ENCODE measurements around the gene FADS1. TPM values are rescaled to one million over a fixed set of nuclear protein-coding genes. Genes with fewer than 3 reads are reported as not detected.
A peak's percentile ranks its signal among the peaks of the same experiment; 100 is the strongest.

FADS1 gene
- total and polyA plus RNA-seq, 2 of the 13 experiments (the other 11 are each of a cell fraction or from before 2014, with no cell fraction given), result 91.8 to 108 TPM

- TF ChIP-seq ZNF670 (CRISPR knock-in tag; IDR thresholded peaks at IDR 0.05; ENCODE audit: borderline replicate concordance) (no peak), ZSCAN25 (CRISPR knock-in tag; IDR thresholded peaks at IDR 0.05) (no peak; the same call in 1 of the 2 replicates), ZNF770 (CRISPR knock-in tag; IDR thresholded peaks at IDR 0.05) (peak; percentile 29; the same call in 1 of the 2 replicates), DDIT3 (CRISPR knock-in tag; IDR thresholded peaks at IDR 0.05) (no peak), ZBTB40 (IDR thresholded peaks at IDR 0.05) (no peak), ZBTB40 (CRISPR knock-in tag; IDR thresholded peaks at IDR 0.05) (peak; percentile 58), ZNF772 (CRISPR knock-in tag; IDR thresholded peaks at IDR 0.05) (peak; percentile 68), GLI4 (CRISPR knock-in tag; IDR thresholded peaks at IDR 0.05; ENCODE audit: borderline replicate concordance) (no peak), ELF3 (CRISPR knock-in tag; IDR thresholded peaks at IDR 0.05) (no peak; the same call in 1 of the 2 replicates), ARID5B (CRISPR knock-in tag; IDR thresholded peaks at IDR 0.05) (no peak), TEF (CRISPR knock-in tag; IDR thresholded peaks at IDR 0.05) (peak; percentile 33; the same call in 1 of the 2 replicates)
These were observed 1.6 kb downstream of the FADS1 start (continued) for GRCh38 chr11:61814958-61815789.

Measured in HepG2 (cell line).